ENCODE data around the gene APOL3.

DNA sequence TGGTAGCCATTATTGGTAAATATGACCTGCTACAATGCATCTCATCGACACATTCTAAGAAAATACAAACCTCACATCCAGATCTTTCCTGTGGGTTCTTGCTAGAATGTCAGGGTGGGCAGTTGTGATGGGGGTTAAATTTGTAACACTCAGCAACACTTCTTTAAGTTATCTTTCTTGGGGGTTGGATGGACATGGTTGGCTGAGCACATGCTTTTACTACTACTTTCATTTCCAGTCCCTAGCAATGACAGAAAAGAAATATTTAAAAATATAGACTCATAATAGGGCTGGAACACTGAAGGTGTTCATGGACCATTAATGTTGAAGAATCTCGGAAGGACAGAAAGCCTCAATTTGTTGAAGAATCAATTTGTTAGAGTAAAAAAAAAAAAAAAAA is 57.6 kb downstream of the APOL3 start:
- TF ChIP-seq CTCF (IDR thresholded peaks at IDR 0.05) (no peak), ZFX (IDR thresholded peaks at IDR 0.05; ENCODE audit: borderline replicate concordance) (no peak)

Data from 22Rv1 (cell line).